Activated T-cell treated with anti-CD3 and anti-CD28 coated beads for 24 hours (primary cell): ENCODE results near the gene MGST1.

Experiments
- DNase-seq: peaks from one replicate; pipeline ENCODE4 v3.0.0-alpha.2; 2020; ENCODE audit warnings: low read depth

The MGST1 gene

GRCh38 chr12:16347391-16348298 lies at the start of gene MGST1:
Gene MGST1 (plus strand): TSS chr12:16347645. CDS start chr12:16354253, 6,608 bp downstream.
- DNase-seq = no peak

GRCh38 chr12:16299403-16299802 lies 48.0 kb upstream of the MGST1 start:
- no peak for DNase-seq

GRCh38 chr12:16300122-16300521 lies 47.3 kb upstream of the MGST1 start:
- no peak for DNase-seq

- no peak for DNase-seq
These were observed 46.7 kb upstream of the MGST1 start for GRCh38 chr12:16300736-16301135.

- no peak for DNase-seq
These were observed 43.5 kb upstream of the MGST1 start for GRCh38 chr12:16303939-16304338.

- no peak for DNase-seq
These were observed 39.5 kb upstream of the MGST1 start for GRCh38 chr12:16307856-16308475.

GRCh38 chr12:16310934-16311333 lies 36.5 kb upstream of the MGST1 start:
- no peak for DNase-seq

GRCh38 chr12:16323010-16323409 lies 24.4 kb upstream of the MGST1 start:
- DNase-seq = no peak

GRCh38 chr12:16323638-16324037 lies 23.8 kb upstream of the MGST1 start:
- no peak for DNase-seq

GRCh38 chr12:16324272-16324671 lies 23.2 kb upstream of the MGST1 start:
- no peak for DNase-seq

- DNase-seq = no peak
These were observed 22.7 kb upstream of the MGST1 start for GRCh38 chr12:16324772-16325171.

GRCh38 chr12:16325426-16325825 lies 22.0 kb upstream of the MGST1 start:
- no peak for DNase-seq

GRCh38 chr12:16327963-16328362 lies 19.5 kb upstream of the MGST1 start:
- no peak for DNase-seq

GRCh38 chr12:16329594-16329993 lies 17.9 kb upstream of the MGST1 start:
- DNase-seq = no peak

- DNase-seq = no peak
These were observed 16.9 kb upstream of the MGST1 start for GRCh38 chr12:16330560-16330959.

- no peak for DNase-seq
These were observed 15.4 kb upstream of the MGST1 start for GRCh38 chr12:16331998-16332397.

- DNase-seq = no peak
These were observed 11.6 kb upstream of the MGST1 start for GRCh38 chr12:16335838-16336237.

GRCh38 chr12:16344269-16344668 lies 3.2 kb upstream of the MGST1 start:
- DNase-seq = no peak

GRCh38 chr12:16345105-16345504 lies 2.3 kb upstream of the MGST1 start:
- no peak for DNase-seq

GRCh38 chr12:16346958-16347357 lies 487 bp upstream of the MGST1 start:
- no peak for DNase-seq

GRCh38 chr12:16348435-16349130 lies 1.1 kb downstream of the MGST1 start:
- DNase-seq = no peak

- no peak for DNase-seq
These were observed 1.7 kb downstream of the MGST1 start for GRCh38 chr12:16349131-16349460.

- no peak for DNase-seq
These were observed 3.2 kb downstream of the MGST1 start for GRCh38 chr12:16350682-16351081.
